DMS53 treated with DMSO at 0.1 percent for 48 hours (cell line): Measurements from ENCODE around the gene TAF6L.
"Not testable (repeated sequence)": the region's sequence is repeated elsewhere in the genome, so short reads cannot be mapped to it uniquely, and the experiment has no call there.

Experiments
- DNase-seq: peaks from one replicate; lab custom pipeline; 2025; ENCODE audit not compliant: unreplicated experiment; lab: John Stamatoyannopoulos, UW

TAF6L gene

DNA sequence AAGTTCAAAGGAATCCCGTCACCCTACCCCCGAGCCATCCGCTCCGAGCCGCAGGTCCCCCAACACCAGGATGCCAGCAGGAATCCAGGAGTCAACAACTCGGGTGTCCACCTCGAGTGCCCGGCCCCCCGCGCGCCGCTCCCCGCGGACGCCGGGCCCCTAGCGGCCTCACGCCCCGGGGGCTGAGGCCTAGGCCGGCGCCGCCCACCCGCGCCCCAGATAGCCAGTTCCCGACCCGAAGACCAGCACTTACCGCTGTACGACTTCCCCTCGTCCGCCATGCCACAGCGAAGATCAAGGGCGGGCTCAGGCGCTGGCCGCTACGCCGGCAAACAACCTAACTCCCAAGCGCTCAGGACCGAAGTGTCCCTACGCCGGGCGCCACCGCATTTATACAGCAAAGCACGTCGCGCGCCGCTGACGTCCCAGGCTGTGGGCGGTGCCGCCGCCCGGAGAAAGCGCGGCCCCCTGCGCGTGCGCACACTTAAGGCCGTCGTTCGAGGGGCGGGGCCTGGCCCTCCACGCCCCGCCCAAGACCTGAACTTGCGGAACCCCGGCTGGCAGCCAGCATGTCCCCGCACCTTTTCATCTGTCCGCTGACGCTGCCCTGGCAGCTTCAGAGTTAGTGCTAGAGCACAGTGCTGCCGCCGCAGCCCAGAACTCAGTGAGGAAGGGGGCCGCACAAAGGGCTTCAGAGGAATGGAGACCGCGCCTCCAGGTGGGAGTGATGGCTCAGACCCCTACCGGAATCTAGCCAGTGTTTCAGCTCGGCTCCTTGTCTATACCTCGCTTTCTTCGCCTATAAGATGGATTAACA is 34.1 kb downstream of the TAF6L start, which contains the start of gene NXF1:
NXF1 (minus strand) TSS at position 365 of the 817 bp plus-strand sequence; CDS start at position 281, 84 bp downstream.
- DNase-seq: peak; percentile 94

- no peak for DNase-seq
Measured at GRCh38 chr11:62805961-62806441, 34.8 kb downstream of the TAF6L start.

DNA sequence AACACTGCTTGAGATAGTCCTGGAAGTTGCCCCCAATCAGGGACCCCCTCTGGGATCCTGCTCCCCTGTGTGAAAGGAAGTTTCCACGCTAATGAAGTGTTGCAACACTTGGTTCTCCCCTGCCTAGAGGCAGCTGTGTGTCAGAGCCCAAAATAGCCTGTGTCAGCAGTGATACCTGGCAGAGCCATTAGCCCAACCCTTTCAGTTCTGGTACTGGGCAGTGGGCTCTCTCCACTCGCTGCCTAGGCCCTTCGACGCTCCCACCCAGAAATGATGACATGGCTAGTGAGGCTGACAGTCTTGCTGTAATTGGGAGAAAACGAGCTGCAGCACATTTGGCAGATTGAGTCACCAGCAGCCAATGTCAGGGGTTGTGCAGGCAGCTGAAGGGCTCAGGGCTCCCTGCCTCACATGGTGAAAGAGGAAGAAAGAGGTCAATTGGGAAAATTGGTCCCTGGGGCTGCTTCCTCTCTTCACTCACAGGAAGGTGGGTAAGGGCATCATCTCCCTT is 35.5 kb downstream of the TAF6L start:
- no peak for DNase-seq

- DNase-seq: no peak
Measured at GRCh38 chr11:62810748-62811147, 39.6 kb downstream of the TAF6L start.

DNA sequence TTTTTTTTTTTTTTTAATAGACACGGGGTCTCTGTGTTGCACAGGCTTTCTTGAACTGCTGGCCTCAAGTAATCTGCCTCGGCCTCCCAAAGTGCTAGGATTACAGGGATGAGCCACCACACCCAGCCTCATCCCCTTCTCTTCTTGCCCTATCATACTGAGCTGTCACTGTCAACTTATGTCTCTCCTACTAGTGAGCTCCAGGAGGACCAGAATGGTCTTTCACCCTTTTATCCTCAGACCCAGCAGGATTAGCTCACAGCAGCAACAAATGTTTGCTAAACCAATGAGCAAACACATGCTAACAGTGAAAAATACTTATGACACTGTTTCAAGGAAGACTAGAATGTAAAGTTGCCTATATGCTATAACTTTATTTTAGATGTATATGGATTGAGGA is 40.5 kb downstream of the TAF6L start:
- no peak for DNase-seq

DNA sequence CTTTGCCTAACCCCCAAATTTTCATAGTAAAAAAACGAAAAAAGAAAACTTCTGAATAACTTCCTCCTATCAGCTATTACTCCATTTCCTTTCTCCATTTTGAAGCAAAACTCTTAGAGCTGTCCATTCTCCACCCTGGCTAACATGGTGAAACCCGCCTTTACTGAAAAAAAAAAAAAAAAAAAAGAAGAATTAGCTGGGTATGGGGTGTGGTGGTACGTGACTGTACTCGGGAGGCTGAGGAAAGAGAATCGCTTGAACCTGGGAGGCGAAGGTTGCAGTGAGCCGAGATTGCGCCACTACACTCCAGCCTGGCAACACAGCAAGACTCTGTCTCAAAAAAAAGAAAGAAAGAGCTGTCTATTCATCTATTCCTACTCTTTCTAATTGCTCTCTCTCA is 45.4 kb downstream of the TAF6L start:
- no peak for DNase-seq

DNA sequence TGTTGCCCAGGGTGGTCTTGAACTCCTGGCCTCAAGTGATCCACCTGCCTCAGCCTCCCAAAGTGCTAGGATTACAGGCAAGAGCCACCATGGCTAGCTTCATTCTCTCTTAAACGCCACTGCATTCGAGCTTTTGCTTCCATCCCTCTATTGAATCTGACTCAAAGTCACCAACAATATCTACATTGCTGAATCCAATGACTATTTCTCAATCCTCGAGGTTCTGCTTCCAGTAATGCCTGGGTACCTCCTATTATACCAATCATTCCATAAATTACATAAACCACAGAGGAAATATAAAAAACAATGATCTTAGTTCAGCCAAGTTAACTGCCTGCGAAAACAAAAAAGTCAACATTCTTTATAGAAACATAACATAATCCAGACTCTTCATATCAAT is 45.9 kb downstream of the TAF6L start:
- DNase-seq: no peak

GRCh38 chr11:62823677-62824076 is 52.5 kb downstream of the TAF6L start:
- no peak for DNase-seq

- not testable (repeated sequence) for DNase-seq
Measured at GRCh38 chr11:62828130-62828529, 56.9 kb downstream of the TAF6L start.

- DNase-seq: no peak
Measured at GRCh38 chr11:62830904-62831519, 59.8 kb downstream of the TAF6L start.

- peak; percentile 94 for DNase-seq
Measured at GRCh38 chr11:62831520-62832335, 60.5 kb downstream of the TAF6L start, which contains the start of gene STX5. Gene STX5, minus strand, starts transcription at chr11:62832051. Its CDS starts 808 bp downstream, at chr11:62831243.

- no peak for DNase-seq
Measured at GRCh38 chr11:62832336-62833234, 61.4 kb downstream of the TAF6L start, which contains the start of gene TEX54. Gene TEX54, minus strand, starts transcription at chr11:62832841.

DNA sequence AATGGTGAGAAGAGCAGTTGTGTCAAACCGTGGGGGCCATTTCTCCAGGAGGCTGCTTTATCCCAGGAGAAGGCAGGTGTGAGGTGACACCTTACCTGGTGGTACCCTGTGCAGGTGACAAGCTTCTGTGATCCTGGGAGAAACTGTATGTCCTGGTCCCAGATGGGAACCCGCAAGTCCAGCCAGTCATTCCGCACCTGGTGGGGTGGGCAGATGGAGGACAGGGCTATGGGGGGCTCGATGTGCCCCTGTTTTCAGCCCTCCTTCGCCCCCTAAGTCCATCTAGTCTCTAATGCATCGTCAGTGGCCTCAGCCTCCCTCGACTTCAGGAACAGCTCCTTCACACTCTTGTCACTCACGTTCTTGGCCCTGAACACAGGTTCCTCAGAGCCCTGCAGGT is 64.1 kb downstream of the TAF6L start:
- no peak for DNase-seq
